ENCODE data around the gene FARP1.

Gene FARP1

GRCh38 chr13:98461486-98462240, 318.8 kb downstream of the FARP1 start:
- no peaks in the 10 kb centered on the region for H3K27me3 ChIP-seq (ENCODE audit: control insufficient read depth, low read length)
- H3K9me2 ChIP-seq (replicated peaks; ENCODE audit: control insufficient read depth, low read length), result no peaks in the 10 kb centered on the region
- TF ChIP-seq CTCF (IDR thresholded peaks at IDR 0.05; ENCODE audit: low read depth, low read length, poor library complexity, severe bottlenecking), result no peak
- TF ChIP-seq EZH2phosphoT487 (IDR thresholded peaks at IDR 0.05; ENCODE audit: borderline replicate concordance, low read length), result no peak
- peaks cover 74% of the 10 kb centered on the region for H3K36me3 ChIP-seq (ENCODE audit: control insufficient read depth, low read length)
- no peak overlapping the region for H3K27ac ChIP-seq (ENCODE audit: low read depth, low read length)
- no peaks in the 10 kb centered on the region for H3F3A ChIP-seq (ENCODE audit: control insufficient read depth, insufficient read depth)
- H3K9me3 ChIP-seq (ENCODE audit: control insufficient read depth, insufficient read depth, low read length), result no peaks in the 10 kb centered on the region
- H3K4me1 ChIP-seq (ENCODE audit: control insufficient read depth, low read length), result no peaks in the 10 kb centered on the region
- no peak overlapping the region for H3K4me3 ChIP-seq (ENCODE audit: low read length)
- H4K20me1 ChIP-seq (ENCODE audit: control insufficient read depth, insufficient read depth, low read depth, low read length), result 0 out of 2 replicates have a peak, but pooled peaks cover 2% of the 10 kb centered on the region
- H3K79me2 ChIP-seq (ENCODE audit: control insufficient read depth, low read length), result no peaks in the 10 kb centered on the region
- no peak overlapping the region for H3K4me2 ChIP-seq (ENCODE audit: low read length)

GRCh38 chr13:98462241-98462882, 319.5 kb downstream of the FARP1 start:
- Histone ChIP-seq H3K79me2 (ENCODE audit: control insufficient read depth, low read length) (no peaks in the 10 kb centered on the region), H3K36me3 (ENCODE audit: control insufficient read depth, low read length) (peaks cover 73% of the 10 kb centered on the region), H3K27ac (ENCODE audit: low read depth, low read length) (no peak overlapping the region)

GRCh38 chr13:98462946-98463345, 320.1 kb downstream of the FARP1 start:
- Histone ChIP-seq H4K20me1 (ENCODE audit: control insufficient read depth, insufficient read depth, low read depth, low read length) (0 out of 2 replicates have a peak, but pooled peaks cover 2% of the 10 kb centered on the region), H3K4me2 (ENCODE audit: low read length) (no peak overlapping the region), H3K27me3 (ENCODE audit: control insufficient read depth, low read length) (no peaks in the 10 kb centered on the region), H3K79me2 (ENCODE audit: control insufficient read depth, low read length) (no peaks in the 10 kb centered on the region), H3K27ac (ENCODE audit: low read depth, low read length) (no peak overlapping the region), H3K9me3 (ENCODE audit: control insufficient read depth, insufficient read depth, low read length) (no peaks in the 10 kb centered on the region), H3K4me1 (ENCODE audit: control insufficient read depth, low read length) (no peaks in the 10 kb centered on the region), H3K9me2 (replicated peaks; ENCODE audit: control insufficient read depth, low read length) (no peaks in the 10 kb centered on the region), H3K36me3 (ENCODE audit: control insufficient read depth, low read length) (peaks cover 75% of the 10 kb centered on the region), H3K4me3 (ENCODE audit: low read length) (no peak overlapping the region), H3F3A (ENCODE audit: control insufficient read depth, insufficient read depth) (no peaks in the 10 kb centered on the region)
- TF ChIP-seq EZH2phosphoT487 (IDR thresholded peaks at IDR 0.05; ENCODE audit: borderline replicate concordance, low read length), result no peak
- no peak for TF ChIP-seq CTCF (IDR thresholded peaks at IDR 0.05; ENCODE audit: low read depth, low read length, poor library complexity, severe bottlenecking)

More at GRCh38 chr13:98462241-98462882, 319.5 kb downstream of the FARP1 start:
- H4K20me1 ChIP-seq (ENCODE audit: control insufficient read depth, insufficient read depth, low read depth, low read length), result 0 out of 2 replicates have a peak, but pooled peaks cover 2% of the 10 kb centered on the region
- TF ChIP-seq CTCF (IDR thresholded peaks at IDR 0.05; ENCODE audit: low read depth, low read length, poor library complexity, severe bottlenecking), result no peak
- TF ChIP-seq EZH2phosphoT487 (IDR thresholded peaks at IDR 0.05; ENCODE audit: borderline replicate concordance, low read length), result no peak
- no peaks in the 10 kb centered on the region for H3K9me3 ChIP-seq (ENCODE audit: control insufficient read depth, insufficient read depth, low read length)
- no peak overlapping the region for H3K4me3 ChIP-seq (ENCODE audit: low read length)
- H3K4me1 ChIP-seq (ENCODE audit: control insufficient read depth, low read length), result no peaks in the 10 kb centered on the region
- no peak overlapping the region for H3K4me2 ChIP-seq (ENCODE audit: low read length)
- no peaks in the 10 kb centered on the region for H3K9me2 ChIP-seq (replicated peaks; ENCODE audit: control insufficient read depth, low read length)
- H3F3A ChIP-seq (ENCODE audit: control insufficient read depth, insufficient read depth), result no peaks in the 10 kb centered on the region
- H3K27me3 ChIP-seq (ENCODE audit: control insufficient read depth, low read length), result no peaks in the 10 kb centered on the region

Data from DOHH2 (cell line).